ENCODE results near the gene STK38L.

The STK38L gene

DNA sequence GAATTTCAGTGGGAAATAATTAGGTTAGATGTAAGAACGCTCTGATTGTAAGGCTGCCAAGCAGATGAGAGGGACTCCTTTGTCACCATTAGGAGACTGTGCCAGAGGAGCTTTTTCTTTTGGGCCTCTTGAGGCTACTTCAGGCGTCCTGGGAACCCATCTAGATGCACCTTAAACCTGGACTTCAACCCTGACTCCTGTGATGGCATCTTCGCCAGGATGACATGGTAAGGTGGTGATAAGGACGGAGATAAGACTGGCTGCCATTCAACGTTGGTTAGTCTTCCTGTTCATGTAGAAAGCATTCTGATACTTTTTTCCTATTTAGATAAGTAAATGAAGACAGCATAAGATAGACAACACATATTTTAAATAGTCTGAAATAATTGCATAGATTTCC is 36.3 kb downstream of the STK38L start:
- DNase-seq = no peak

GRCh38 chr12:27282754-27283153 is 38.7 kb downstream of the STK38L start:
- no peak for DNase-seq

DNA sequence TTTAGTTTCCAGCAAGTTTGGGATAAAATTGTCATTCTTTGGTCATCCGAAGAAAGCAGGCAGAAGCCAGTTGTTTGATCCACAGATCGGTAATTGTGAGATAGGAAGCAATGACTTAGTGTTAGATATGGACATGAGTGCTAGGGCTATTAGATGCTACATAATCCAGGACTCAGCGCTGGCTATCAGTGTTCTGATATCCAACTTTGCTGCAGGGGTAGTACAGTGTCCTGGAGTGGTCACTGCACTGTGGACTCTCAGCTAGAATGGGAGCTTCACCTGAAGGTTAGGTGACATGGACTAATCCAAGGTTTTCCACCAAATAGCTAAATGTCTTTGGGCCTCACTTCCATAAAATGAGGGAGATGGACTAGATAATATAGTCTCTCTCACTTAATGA is 39.9 kb downstream of the STK38L start:
- no peak for DNase-seq

DNA sequence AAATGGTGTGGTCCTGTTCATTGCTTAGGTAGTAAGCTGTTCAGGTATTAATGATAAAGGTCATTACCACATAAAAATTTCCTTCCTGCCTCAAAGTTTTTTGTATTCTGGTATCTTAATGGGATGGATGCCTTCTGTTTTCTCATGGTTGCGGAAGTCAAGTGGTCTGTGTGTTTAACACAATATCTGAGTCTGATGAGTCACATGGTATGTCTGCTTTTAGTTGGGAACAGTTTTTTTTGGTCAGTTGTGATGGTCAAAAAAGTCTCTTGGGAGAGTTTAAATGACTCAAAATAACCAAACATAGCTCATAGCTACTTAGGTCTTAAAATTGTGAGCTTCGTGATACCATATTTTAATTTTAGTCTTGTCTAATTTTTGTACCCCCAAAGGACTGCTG is 40.7 kb downstream of the STK38L start:
- no peak for DNase-seq

DNA sequence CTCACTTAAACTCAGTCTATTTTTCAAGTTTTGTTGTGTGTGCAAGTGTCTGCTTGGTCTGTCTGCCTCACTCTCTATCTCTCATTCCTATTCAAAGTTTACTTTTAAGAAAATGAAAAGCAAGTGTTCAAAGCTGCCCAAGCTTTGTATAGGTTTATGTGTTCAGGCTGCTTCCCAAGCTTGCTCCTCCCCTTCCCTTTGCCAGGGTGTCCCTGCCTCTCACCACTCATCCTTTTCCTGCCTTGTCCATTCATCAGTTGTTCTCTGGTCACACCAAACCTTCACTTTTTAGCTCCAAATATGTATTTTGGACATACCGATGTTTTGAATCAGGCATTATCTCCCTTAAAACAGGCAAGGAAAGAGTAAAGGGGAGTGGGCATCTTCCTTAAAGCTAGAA is 41.3 kb downstream of the STK38L start:
- DNase-seq = no peak

DNA sequence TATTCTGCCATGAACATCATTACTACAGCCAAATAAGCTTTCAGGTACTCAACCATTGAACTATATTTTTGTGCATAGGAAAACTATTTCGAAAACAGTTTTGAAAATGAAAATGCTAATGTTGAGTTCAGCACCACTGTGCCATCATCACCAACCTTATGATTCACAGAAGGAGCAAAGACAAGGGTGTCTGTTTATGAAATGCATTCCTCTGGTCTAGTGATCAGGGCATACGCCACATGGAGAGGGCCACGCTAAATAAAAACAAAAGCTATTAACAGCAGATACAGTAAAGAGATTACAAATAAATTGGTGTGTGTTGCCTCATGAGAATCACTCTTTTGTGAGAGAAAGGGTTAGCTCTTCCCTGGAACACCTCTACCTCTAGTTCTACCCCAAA is 45.3 kb downstream of the STK38L start:
- DNase-seq = no peak

DNA sequence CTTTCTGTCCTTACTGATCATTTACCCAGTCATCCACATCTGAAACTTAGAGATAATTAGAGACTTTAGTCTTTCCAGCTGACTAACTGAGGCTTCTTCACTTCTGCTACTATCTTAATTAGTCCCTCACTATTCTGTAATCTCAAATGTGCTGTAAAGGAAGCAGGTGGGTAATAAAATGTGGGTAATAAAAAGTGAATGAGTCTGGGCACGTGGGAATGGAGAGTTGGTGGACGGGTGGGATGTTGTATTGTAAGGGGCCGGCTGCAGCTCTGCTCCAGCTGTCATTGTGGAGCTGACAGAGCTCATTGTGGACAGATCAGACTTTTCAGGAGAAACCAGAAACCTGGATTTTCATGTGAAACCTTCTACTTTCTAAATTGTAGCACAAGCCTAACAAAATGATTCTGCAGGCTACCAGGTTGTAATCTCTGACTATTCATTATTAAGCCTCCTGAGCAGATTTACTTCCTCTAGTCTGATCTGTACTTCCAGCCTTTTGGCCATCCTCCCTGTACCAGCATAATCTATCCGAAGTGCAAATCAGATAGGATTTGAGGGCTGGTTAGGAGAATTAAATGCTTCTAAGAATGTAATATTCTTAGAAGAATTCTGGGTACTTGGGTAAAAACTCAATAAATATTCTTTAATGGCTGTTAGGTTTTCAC is 46.5 kb downstream of the STK38L start:
- DNase-seq = no peak

- no peak for DNase-seq
Observed at GRCh38 chr12:27291862-27292261, 47.8 kb downstream of the STK38L start.

- DNase-seq = no peak
Observed at GRCh38 chr12:27292718-27293117, 48.6 kb downstream of the STK38L start.

DNA sequence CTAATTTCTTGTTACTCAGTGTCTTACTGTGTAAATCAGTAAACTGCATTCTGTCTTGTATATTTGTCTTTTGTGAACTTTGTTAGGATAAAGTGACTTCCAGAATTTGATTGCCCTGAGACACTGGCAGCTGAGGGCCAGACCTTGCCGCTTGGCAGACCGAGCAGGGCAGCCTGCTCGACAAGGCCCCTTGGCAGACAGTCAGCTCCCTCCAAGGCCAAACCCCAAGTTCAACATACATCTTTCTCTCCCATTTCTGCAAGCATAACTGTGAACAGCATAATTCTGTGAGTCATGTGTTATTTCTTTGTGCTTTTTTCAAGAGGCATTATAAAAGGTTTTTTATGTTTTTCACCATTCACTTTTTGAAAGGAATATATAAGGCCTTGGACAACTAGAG is 49.4 kb downstream of the STK38L start:
- DNase-seq = no peak

GRCh38 chr12:27296674-27297073 is 52.6 kb downstream of the STK38L start:
- DNase-seq = no peak

GRCh38 chr12:27297566-27297965 is 53.5 kb downstream of the STK38L start:
- no peak for DNase-seq

DNA sequence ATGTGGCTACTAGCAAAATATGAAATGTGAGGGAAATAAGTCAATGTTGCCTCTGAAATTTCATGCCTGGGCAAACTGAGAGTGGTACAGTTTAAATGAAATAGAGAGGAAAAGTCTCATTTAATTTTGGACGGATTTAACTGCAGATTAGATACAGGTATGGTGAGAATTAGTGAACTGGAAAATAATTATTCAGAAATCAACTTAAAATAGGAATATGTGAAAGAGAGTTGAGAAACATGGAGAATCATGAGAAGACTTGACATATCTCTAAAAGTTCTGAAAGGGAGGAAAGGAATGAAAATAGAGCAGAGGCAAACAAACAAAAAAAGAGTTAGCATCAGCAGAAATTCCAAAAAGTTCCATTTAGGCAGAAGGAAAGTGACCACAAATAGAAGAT is 55.0 kb downstream of the STK38L start:
- DNase-seq = no peak

- DNase-seq = no peak
Observed at GRCh38 chr12:27300226-27300625, 56.1 kb downstream of the STK38L start.

- DNase-seq = no peak
Observed at GRCh38 chr12:27303139-27304111, 59.3 kb downstream of the STK38L start.

DNA sequence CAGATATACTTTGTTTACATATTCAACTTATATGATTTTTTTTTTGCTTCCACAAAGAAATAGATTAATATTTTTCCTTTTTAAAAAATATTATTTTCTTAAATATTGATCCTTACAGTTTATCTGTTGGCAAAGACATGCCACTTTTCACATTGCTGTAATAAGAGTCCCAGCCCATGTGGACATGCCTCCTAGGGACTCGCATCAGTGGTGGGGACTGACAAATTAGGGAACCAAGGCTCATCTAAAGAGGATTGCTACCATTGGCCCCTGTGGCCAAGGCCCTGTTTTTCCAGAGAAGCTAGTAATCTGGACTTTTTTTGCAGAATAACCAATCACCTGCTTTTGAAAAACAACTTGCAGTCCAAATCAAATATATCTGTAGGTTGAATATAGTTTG is 60.8 kb downstream of the STK38L start:
- no peak for DNase-seq

GRCh38 chr12:27305673-27306456 is 61.8 kb downstream of the STK38L start:
- DNase-seq = peak; percentile 73

DNA sequence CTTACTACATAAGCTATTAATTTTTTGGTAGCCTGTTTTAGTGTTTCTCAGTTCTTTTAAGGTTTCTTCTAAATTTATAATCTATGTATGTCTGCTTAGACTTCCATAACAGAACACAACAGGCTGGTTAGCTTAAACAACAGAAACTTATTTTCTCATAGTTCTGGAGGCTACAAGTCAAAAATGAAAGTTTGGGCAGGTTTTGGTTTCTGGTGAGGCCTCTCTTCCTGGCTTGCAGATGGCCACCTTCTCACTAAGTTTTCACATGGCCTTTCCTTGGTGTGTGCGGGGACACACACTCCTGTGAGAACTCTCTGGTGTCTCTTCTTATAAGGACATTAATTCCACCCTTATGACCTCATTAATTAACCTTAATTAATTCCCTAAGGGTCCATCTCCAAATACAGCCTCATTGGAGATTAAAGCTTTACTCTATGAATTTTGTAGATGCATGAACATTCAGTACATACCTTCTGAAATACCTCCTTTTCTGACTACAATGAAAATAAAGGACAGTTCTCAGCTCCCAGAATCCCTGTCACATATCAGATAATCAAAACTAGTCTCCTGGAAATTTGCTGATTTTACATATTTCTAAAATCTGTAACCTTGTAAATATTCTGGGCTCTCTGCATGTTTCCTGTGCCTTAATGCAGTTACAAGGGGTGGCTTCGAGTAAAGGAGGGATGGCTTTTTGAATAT is 65.4 kb downstream of the STK38L start:
- no peak for DNase-seq

DNA sequence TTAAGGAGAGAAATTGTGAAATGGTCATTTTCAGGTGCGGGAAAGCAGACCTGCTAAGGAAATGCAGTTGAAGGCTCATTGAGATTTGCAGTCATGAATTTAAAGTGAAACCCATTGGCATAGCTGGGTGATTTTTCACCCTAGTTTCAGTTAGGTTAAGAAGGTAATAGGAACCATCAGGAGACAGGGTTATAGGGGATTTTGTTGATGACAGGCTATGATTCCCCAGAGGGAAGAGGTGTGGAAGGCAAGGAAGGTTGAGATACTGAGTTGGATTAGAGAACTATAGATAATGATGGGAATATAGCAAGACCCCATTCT is 65.9 kb downstream of the STK38L start:
- DNase-seq = no peak

GRCh38 chr12:27316947-27317346 is 72.9 kb downstream of the STK38L start:
- DNase-seq = no peak

DNA sequence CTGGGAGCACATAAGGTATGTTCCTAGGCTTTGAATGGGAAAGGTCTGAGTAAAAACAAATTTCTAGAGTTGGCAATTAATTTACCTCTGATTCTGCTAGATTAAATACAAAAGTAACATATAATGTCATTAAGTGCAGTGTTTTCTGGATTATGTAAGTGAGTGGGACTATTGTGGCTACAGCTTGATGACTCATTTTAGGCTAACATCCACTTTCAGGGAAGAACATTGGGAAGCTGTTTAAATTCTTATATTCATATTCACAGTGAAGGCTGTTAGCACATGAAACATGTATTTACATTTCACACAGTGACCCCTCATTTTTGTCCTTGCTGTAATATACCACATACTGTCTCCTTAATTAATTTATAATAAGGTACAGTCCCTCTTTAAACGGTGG is 75.3 kb downstream of the STK38L start:
- DNase-seq = no peak

GRCh38 chr12:27319848-27320247 is 75.8 kb downstream of the STK38L start:
- no peak for DNase-seq

DNA sequence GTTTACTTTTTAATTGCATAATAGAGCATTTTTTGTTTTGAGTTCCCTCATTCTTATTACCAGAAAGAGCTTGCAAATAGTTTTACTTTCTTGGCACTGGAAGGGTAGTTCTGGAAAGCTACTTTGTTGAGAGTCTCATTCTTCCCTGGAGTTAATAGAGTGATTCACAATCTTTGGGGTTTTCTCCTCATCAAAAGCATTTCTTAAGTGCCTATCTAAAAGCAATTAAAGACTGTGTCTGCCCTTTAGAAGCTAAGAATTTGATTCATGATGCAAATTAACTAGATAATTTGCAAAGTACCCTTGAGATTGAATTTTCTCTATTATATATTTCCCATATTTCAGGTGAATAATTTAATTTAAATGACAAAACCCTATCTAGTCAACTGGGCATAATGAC is 80.4 kb downstream of the STK38L start:
- no peak for DNase-seq

All from OCI-M1 (cell line).